Activated naive CD8-positive, alpha-beta T cell treated with anti-CD3 and anti-CD28 coated beads for 36 hours (primary cell): ENCODE results near the gene RADX. TPM values are rescaled to one million over a fixed set of nuclear protein-coding genes. Genes with fewer than 3 reads are reported as not detected.
"Not testable (repeated sequence)": the region's sequence is repeated elsewhere in the genome, so short reads cannot be mapped to it uniquely, and the experiment has no call there.

Source experiments
- DNase-seq: peaks from one replicate; pipeline ENCODE4 v3.0.0; 2021
- H3K27ac Mint-ChIP-seq: one replicate; pipeline ENCODE4 v1.8.0; 2022; ENCODE audit warnings: mild to moderate bottlenecking, moderate library complexity, mixed read lengths
- H3K27me3 Mint-ChIP-seq: one replicate; pipeline ENCODE4 v1.8.0; 2022; ENCODE audit warnings: mild to moderate bottlenecking, mixed read lengths
- H3K36me3 Mint-ChIP-seq: one replicate; pipeline ENCODE4 v1.8.0; 2021; ENCODE audit warnings: mild to moderate bottlenecking, mixed read lengths
- H3K4me1 Mint-ChIP-seq: one replicate; pipeline ENCODE4 v1.8.0; 2021; ENCODE audit warnings: mixed read lengths
- H3K4me3 Mint-ChIP-seq: one replicate; pipeline ENCODE4 v1.8.0; 2022; ENCODE audit warnings: mild to moderate bottlenecking, moderate library complexity, mixed read lengths
- H3K9me3 Mint-ChIP-seq: one replicate; pipeline ENCODE4 v1.8.0; 2022; ENCODE audit warnings: mixed read lengths
- total RNA-seq, 2 experiments: library from RNA; stranded (reverse); gene quantifications; one replicate each; pipeline ENCODE4 v1.2.3, GENCODE V29; 2021

The RADX gene
- total RNA-seq, 2 experiments from 2014 or later: 7.8 to 10.1 TPM

DNA sequence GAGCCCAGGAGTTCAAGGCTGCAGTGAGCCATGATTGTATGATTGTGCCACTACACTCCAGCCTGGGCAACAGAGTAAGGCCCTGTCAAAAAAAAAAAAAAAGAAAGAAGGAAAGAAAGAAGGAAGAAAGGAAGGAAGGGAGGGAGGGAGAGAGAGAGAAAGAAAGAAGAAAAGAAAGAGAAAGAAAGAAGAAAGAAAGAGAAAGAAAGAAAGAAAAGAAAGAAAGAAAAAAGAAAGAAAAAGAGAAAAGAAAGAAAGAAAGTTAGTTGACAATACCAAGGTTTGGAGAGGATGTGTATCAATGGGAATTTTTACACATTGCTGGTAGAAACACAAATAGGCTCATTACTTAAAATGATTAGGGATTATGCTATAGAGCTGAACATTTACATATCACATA lies 19.8 kb downstream of the RADX start:
- H3K4me3 Mint-ChIP-seq: no peak overlapping the region
- DNase-seq: no peak
- H3K4me1 Mint-ChIP-seq: no peaks in the 10 kb centered on the region
- H3K27ac Mint-ChIP-seq: no peak overlapping the region
- H3K27me3 Mint-ChIP-seq: no peaks in the 10 kb centered on the region
- no peaks in the 10 kb centered on the region for H3K9me3 Mint-ChIP-seq
- no peaks in the 10 kb centered on the region for H3K36me3 Mint-ChIP-seq

DNA sequence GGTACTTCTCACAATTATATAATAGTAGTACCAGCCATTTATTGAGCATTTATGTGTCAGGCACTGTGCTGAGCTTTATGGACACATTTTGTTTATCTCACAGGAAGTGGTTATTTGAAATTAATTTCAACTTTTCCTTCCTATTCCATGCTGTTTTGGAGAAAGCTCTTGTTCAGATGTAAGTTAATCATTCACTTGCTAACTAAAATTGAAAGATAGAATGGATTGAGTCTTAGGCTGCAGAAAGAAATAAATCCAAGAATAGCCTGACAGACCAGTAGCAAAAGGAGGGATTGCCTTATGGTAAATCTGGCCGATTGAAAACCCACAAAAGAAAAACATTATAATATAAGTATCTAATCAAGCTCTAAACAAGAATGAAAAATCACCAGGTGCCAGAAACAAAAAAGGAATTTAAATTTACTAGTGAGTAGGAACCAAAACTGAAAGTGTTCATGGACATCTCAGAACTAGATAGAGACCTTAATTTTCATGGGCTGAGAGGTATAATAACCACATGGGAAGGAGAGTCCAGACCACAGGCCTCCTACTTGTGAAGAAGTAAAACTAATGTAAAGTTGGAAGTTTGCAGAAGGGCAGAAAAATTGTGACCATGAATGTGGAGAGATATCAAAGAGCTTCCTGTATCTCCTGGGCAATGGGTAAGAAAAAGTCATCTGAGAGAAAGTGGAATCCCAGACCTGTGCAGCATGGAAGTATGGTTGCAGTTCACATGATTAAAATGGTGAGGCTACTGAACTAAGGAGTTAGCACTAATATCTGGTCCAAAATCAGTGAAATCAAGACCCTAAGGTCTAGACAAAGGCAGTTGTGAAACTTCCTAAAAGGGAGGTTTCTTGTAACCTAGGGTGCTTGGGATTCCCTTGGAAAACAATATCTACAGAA lies 38.0 kb downstream of the RADX start:
- Mint-ChIP-seq H3K9me3 (no peaks in the 10 kb centered on the region), H3K36me3 (peaks cover 24% of the 10 kb centered on the region), H3K4me1 (peaks cover 6% of the 10 kb centered on the region), H3K27ac (no peak overlapping the region), H3K4me3 (no peak overlapping the region), H3K27me3 (no peaks in the 10 kb centered on the region)
- DNase-seq: no peak

GRCh38 chrX:106653625-106654024 lies 41.8 kb downstream of the RADX start:
- not testable (repeated sequence) for H3K4me1 Mint-ChIP-seq, H3K4me3 Mint-ChIP-seq, H3K27ac Mint-ChIP-seq, DNase-seq, H3K27me3 Mint-ChIP-seq, H3K9me3 Mint-ChIP-seq
- peaks cover 23% of the 10 kb centered on the region for H3K36me3 Mint-ChIP-seq

- Mint-ChIP-seq H3K9me3 (no peaks in the 10 kb centered on the region), H3K4me3 (no peak overlapping the region), H3K4me1 (no peaks in the 10 kb centered on the region), H3K36me3 (no peaks in the 10 kb centered on the region), H3K27me3 (no peaks in the 10 kb centered on the region), H3K27ac (no peak overlapping the region)
- no peak for DNase-seq
Measured at GRCh38 chrX:106670631-106671030, 58.9 kb downstream of the RADX start.

GRCh38 chrX:106672527-106672926 lies 60.7 kb downstream of the RADX start:
- Mint-ChIP-seq H3K27me3 (no peaks in the 10 kb centered on the region), H3K4me3 (no peak overlapping the region), H3K27ac (no peak overlapping the region), H3K36me3 (no peaks in the 10 kb centered on the region), H3K9me3 (no peaks in the 10 kb centered on the region), H3K4me1 (no peaks in the 10 kb centered on the region)
- DNase-seq: no peak

GRCh38 chrX:106680716-106681115 lies 68.9 kb downstream of the RADX start:
- Mint-ChIP-seq H3K27me3 (no peaks in the 10 kb centered on the region), H3K27ac (no peak overlapping the region), H3K36me3 (no peaks in the 10 kb centered on the region), H3K4me1 (no peaks in the 10 kb centered on the region), H3K4me3 (no peak overlapping the region), H3K9me3 (peaks cover 1% of the 10 kb centered on the region)
- no peak for DNase-seq

- no peak overlapping the region for H3K4me3 Mint-ChIP-seq
- H3K4me1 Mint-ChIP-seq: no peaks in the 10 kb centered on the region
- peaks cover 4% of the 10 kb centered on the region for H3K9me3 Mint-ChIP-seq
- no peak overlapping the region for H3K27ac Mint-ChIP-seq
- DNase-seq: no peak
- no peaks in the 10 kb centered on the region for H3K36me3 Mint-ChIP-seq
- no peaks in the 10 kb centered on the region for H3K27me3 Mint-ChIP-seq
Measured at GRCh38 chrX:106684207-106684606, 72.4 kb downstream of the RADX start.

- no peak overlapping the region for H3K27ac Mint-ChIP-seq
- no peaks in the 10 kb centered on the region for H3K4me1 Mint-ChIP-seq
- H3K36me3 Mint-ChIP-seq: no peaks in the 10 kb centered on the region
- peaks cover 10% of the 10 kb centered on the region for H3K27me3 Mint-ChIP-seq
- no peaks in the 10 kb centered on the region for H3K9me3 Mint-ChIP-seq
- H3K4me3 Mint-ChIP-seq: no peak overlapping the region
- no peak for DNase-seq
Measured at GRCh38 chrX:106692425-106693065, 80.8 kb downstream of the RADX start.

- no peaks in the 10 kb centered on the region for H3K36me3 Mint-ChIP-seq
- DNase-seq: no peak
- H3K4me3 Mint-ChIP-seq: no peak overlapping the region
- H3K9me3 Mint-ChIP-seq: no peaks in the 10 kb centered on the region
- no peak overlapping the region for H3K27ac Mint-ChIP-seq
- peaks cover 12% of the 10 kb centered on the region for H3K27me3 Mint-ChIP-seq
- no peaks in the 10 kb centered on the region for H3K4me1 Mint-ChIP-seq
Measured at GRCh38 chrX:106696502-106696901, 84.7 kb downstream of the RADX start.

DNA sequence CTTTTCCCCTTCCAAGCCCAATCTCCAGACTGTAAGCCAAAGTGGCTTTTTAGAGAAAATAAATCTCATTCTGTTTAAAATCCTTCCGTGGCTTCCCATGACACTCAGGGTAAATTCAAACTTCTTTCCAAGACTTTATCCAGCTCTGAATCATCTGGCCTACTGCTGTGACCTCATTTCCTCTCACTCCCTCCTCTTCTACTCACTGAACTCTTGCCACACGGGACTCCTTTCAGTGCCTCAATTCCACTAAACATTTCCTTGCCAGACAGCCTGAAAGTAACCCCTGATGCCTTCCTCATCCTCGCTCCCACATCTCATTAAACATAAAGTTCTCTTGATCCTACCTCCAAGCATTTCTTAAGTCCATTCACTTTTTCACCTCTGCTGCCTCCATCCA lies 86.9 kb downstream of the RADX start:
- Mint-ChIP-seq H3K9me3 (no peaks in the 10 kb centered on the region), H3K36me3 (no peaks in the 10 kb centered on the region), H3K4me3 (no peak overlapping the region), H3K27ac (no peak overlapping the region), H3K27me3 (peaks cover 9% of the 10 kb centered on the region), H3K4me1 (no peaks in the 10 kb centered on the region)
- no peak for DNase-seq

GRCh38 chrX:106702636-106703035 lies 90.9 kb downstream of the RADX start:
- Mint-ChIP-seq H3K27ac (no peak overlapping the region), H3K9me3 (no peaks in the 10 kb centered on the region), H3K4me1 (no peaks in the 10 kb centered on the region), H3K27me3 (peaks cover 4% of the 10 kb centered on the region), H3K4me3 (no peak overlapping the region), H3K36me3 (no peaks in the 10 kb centered on the region)
- no peak for DNase-seq

GRCh38 chrX:106706466-106706865 lies 94.7 kb downstream of the RADX start:
- Mint-ChIP-seq H3K4me3 (no peak overlapping the region), H3K4me1 (no peaks in the 10 kb centered on the region), H3K27me3 (no peaks in the 10 kb centered on the region), H3K27ac (no peak overlapping the region), H3K9me3 (no peaks in the 10 kb centered on the region), H3K36me3 (no peaks in the 10 kb centered on the region)
- no peak for DNase-seq

- no peaks in the 10 kb centered on the region for H3K36me3 Mint-ChIP-seq
Measured at GRCh38 chrX:106707771-106708454, 96.1 kb downstream of the RADX start.

GRCh38 chrX:106710771-106711170 lies 99.0 kb downstream of the RADX start:
- H3K9me3 Mint-ChIP-seq: no peaks in the 10 kb centered on the region
- H3K36me3 Mint-ChIP-seq: no peaks in the 10 kb centered on the region
- H3K27ac Mint-ChIP-seq: no peak overlapping the region
- H3K4me3 Mint-ChIP-seq: no peak overlapping the region
- no peak for DNase-seq
- H3K4me1 Mint-ChIP-seq: no peaks in the 10 kb centered on the region
- no peaks in the 10 kb centered on the region for H3K27me3 Mint-ChIP-seq

More at GRCh38 chrX:106707771-106708454, 96.1 kb downstream of the RADX start:
- DNase-seq: no peak
- no peaks in the 10 kb centered on the region for H3K9me3 Mint-ChIP-seq
- no peak overlapping the region for H3K27ac Mint-ChIP-seq
- no peaks in the 10 kb centered on the region for H3K4me1 Mint-ChIP-seq
- H3K4me3 Mint-ChIP-seq: no peak overlapping the region
- H3K27me3 Mint-ChIP-seq: no peaks in the 10 kb centered on the region

DNA sequence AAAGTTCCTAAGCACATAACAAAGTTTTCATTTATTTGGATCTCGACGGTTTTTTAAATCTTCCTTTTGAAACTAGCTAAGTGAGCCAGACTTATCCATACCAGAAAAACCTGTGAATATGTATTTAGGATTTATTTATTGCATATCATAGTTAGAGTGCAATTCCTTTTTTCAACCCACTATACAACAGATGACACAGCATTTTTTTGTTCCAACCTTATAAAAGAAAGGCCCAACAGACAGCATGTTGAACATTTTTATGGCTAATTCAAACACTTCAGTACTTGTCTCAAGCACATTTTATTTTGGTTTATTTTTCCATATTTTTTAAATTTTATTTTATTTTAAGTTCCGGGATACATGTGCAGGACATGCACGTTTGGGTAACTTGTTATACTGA lies 99.6 kb downstream of the RADX start:
- H3K27ac Mint-ChIP-seq: no peak overlapping the region
- no peak overlapping the region for H3K4me3 Mint-ChIP-seq
- H3K4me1 Mint-ChIP-seq: no peaks in the 10 kb centered on the region
- no peaks in the 10 kb centered on the region for H3K36me3 Mint-ChIP-seq
- no peaks in the 10 kb centered on the region for H3K27me3 Mint-ChIP-seq
- H3K9me3 Mint-ChIP-seq: no peaks in the 10 kb centered on the region
- no peak for DNase-seq
